ENCODE measurements around the gene CA12.

- TF ChIP-seq, protein P1, sequence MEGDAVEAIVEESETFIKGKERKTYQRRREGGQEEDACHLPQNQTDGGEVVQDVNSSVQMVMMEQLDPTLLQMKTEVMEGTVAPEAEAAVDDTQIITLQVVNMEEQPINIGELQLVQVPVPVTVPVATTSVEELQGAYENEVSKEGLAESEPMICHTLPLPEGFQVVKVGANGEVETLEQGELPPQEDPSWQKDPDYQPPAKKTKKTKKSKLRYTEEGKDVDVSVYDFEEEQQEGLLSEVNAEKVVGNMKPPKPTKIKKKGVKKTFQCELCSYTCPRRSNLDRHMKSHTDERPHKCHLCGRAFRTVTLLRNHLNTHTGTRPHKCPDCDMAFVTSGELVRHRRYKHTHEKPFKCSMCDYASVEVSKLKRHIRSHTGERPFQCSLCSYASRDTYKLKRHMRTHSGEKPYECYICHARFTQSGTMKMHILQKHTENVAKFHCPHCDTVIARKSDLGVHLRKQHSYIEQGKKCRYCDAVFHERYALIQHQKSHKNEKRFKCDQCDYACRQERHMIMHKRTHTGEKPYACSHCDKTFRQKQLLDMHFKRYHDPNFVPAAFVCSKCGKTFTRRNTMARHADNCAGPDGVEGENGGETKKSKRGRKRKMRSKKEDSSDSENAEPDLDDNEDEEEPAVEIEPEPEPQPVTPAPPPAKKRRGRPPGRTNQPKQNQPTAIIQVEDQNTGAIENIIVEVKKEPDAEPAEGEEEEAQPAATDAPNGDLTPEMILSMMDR (IDR thresholded peaks at IDR 0.05) = no peak
- no peak for TF ChIP-seq POLR2A (IDR thresholded peaks at IDR 0.05)
Measured at GRCh38 chr15:63414474-63415120, 33.0 kb upstream of the CA12 start.

Data from esophagus squamous epithelium (tissue), 4 donors.